Measurements from ENCODE around the gene POLR3C.

GRCh38 chr1:145859491-145860023 is 35.6 kb downstream of the POLR3C start:
- TF ChIP-seq POLR2A (IDR thresholded peaks at IDR 0.05; ENCODE audit: extremely low read depth, insufficient read length) (peak; percentile 81), CTCF (IDR thresholded peaks at IDR 0.05; ENCODE audit: low read depth, low read length) (no peak), MAX (IDR thresholded peaks at IDR 0.05; ENCODE audit: low read depth, low read length) (no peak), MYC (IDR thresholded peaks at IDR 0.05; ENCODE audit: low read depth, low read length) (no peak)

Data from NB4 (cell line).